Choroid plexus epithelial cell (primary cell): ENCODE data around the gene TPRA1.

ENCODE experiments used
- DNase-seq: peaks from one replicate; pipeline ENCODE4 v3.0.0-alpha.2; 2010; ENCODE audit warnings: low read depth
- H3K4me3 ChIP-seq: 2 replicates; pipeline ENCODE4 v1.5.1; 2011; ENCODE audit warnings: low read depth, mild to moderate bottlenecking, control low read depth, low read length, moderate library complexity
- TF ChIP-seq, protein P1 (sequence below): conservative IDR thresholded peaks from 2 replicates; pipeline ENCODE4 v1.5.1; 2011; ENCODE audit warnings: low read depth, mild to moderate bottlenecking, control low read depth, inconsistent platforms, low read length, moderate library complexity

Gene TPRA1

DNA sequence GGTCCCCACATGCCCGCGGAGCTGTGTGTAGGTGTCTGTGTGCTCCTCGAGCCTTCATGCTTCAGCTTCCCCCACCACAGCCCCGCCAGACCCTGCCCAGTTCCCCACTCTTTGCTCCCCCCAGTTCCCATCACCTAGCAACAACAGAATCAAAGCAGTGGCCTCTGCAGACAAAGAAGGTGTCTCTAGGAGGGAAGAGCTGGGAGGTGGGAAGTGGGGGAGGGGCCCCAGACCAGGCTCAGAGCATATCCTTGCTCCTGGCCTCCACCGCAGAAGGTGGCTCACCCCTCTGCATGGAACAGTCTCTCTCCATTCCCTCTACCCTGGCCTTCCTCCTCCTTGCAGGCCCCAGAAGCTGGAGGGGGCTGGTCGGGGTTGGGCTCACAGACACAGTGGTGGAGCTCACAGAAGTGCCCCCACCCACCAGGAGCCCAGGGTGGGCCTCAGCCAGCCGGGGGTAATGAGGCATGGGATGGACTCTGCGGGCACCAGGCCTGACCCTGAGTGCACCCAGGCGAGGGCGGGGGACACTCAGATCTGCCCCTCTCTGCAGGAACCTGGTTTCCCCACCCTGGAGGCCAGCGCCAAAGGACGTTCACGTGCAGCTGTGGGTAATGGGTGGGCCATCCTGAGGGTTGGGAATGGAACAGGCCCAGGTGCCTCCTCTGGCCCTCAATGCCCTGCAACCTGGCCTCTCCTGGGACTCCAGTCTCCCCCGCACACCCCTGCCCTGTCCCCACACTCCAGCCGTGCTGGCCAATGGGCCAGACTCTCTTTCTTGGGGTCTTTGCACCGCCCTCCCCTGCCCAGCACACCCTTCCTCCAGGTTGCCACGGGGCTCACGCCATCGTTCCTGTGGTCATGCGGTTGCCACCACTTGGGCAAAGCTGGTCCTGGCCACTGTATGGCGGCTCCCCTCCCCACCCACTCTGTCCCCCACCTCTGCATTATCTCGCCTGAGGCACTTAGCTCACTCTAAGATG lies 53.4 kb downstream of the TPRA1 start:
- DNase-seq = no peak
- no peak overlapping the region for H3K4me3 ChIP-seq
- TF ChIP-seq, protein P1, sequence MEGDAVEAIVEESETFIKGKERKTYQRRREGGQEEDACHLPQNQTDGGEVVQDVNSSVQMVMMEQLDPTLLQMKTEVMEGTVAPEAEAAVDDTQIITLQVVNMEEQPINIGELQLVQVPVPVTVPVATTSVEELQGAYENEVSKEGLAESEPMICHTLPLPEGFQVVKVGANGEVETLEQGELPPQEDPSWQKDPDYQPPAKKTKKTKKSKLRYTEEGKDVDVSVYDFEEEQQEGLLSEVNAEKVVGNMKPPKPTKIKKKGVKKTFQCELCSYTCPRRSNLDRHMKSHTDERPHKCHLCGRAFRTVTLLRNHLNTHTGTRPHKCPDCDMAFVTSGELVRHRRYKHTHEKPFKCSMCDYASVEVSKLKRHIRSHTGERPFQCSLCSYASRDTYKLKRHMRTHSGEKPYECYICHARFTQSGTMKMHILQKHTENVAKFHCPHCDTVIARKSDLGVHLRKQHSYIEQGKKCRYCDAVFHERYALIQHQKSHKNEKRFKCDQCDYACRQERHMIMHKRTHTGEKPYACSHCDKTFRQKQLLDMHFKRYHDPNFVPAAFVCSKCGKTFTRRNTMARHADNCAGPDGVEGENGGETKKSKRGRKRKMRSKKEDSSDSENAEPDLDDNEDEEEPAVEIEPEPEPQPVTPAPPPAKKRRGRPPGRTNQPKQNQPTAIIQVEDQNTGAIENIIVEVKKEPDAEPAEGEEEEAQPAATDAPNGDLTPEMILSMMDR = no peak

DNA sequence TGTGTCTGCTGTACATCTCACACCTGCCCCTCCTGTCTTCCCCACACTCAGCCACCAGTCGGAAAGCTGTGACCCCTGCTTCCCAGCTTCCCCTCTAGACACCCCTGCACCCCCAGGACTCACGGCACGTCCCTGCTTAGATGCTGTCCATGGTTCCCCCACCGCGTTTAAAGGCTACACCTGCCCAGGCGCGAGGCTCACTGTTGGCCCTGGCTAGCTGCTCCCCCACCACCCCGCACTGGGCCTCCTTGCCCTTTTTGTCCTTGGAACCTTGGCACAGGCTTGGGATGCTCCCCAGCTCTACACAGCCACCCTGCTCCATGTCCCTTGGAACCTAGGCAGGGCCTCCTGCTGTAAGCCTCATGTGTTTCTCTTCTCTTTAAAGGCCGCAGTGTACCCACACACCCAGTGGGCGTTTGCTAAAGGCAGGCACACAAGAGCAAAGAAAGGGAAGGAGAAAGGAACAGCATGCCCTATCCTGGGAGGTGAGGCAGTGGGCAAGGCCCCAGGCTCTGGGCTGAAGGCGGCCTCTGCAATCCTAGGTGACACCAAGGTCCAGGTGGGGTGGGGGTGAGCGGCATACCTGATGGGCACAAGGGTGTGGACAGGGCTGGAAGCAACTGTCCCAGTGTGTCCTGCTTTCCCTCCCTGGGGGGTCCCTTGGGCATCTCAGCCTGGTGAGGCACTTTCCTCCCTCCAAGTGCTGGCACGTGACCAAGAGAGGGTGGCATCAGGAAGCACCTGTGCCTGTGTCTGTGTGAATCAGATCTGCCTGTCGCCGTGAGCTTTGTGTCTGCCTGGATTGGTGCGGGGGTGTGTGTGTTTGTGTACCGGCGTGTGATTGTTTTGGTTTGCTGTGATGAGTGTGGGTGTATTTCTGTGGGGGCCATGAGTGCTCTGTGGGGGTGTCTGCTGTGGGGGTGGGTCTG lies 54.4 kb downstream of the TPRA1 start:
- DNase-seq = no peak
- TF ChIP-seq, protein P1 = no peak
- no peak overlapping the region for H3K4me3 ChIP-seq

DNA sequence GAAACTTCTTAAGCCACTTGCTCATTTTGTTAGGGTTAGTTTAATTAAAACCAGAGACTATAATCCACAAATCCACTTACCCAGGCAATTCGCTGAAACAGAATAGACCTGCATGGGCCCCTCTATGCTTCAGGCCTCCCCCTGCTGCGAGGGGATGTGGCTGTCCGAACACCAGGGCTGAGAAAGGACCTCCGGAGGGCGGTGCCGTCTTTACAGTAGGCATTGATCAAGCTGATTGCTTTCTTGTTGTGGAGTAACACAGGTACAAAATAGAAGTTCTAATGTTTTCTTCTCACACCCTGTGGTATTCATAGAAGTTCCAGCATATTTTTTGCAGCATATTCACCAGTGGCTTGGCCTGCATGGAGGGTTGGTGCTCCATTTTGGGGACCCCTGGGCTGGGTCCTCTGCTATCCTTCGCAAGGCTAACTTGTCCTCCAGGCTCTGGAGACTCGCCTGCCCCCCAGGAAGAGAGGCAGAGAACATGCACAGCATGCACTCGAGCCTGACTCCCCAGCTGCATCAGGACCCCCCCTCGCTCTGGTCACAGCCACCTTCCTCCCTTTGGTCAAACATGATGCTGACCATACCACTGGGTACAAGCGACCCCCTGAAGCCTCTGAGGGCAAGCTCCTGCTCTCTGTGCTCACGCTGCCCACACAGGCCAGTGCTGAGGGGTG lies 55.3 kb downstream of the TPRA1 start:
- no peak overlapping the region for H3K4me3 ChIP-seq
- no peak for DNase-seq
- TF ChIP-seq, protein P1 = no peak

DNA sequence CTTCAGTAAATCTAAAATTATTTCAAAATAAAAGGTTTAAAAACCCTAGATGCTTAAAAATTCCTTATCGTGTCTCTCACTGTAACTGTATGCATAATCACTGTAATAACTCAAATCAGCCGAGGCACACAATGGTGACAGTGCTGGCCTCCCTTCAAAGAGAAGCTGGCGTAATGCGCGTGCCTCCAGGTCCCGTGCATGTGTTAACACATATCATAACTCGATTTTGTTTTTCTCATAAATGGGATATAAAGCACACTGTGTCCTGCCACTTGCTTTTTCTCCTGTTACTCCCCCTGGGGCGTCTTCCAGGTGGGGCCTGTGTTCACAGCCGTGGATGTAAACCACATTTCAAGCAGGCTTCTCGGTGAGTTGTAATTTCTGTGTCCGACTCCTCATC lies 56.0 kb downstream of the TPRA1 start:
- TF ChIP-seq, protein P1 = no peak
- no peak overlapping the region for H3K4me3 ChIP-seq
- no peak for DNase-seq

DNA sequence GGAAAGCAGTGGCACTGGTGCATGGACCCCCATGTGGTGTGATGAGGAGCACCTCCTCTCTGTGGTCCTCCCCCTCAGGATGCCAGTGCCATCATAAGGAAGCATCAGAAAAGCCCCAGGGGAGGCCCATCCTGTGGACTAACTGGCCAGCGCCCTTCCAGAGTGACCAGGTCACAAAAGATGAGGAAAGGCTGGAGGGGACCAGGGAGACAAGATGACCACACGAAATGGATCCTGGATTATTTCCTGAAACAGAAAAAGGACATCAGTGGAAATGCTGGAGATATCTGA lies 56.4 kb downstream of the TPRA1 start:
- TF ChIP-seq, protein P1 = no peak

DNA sequence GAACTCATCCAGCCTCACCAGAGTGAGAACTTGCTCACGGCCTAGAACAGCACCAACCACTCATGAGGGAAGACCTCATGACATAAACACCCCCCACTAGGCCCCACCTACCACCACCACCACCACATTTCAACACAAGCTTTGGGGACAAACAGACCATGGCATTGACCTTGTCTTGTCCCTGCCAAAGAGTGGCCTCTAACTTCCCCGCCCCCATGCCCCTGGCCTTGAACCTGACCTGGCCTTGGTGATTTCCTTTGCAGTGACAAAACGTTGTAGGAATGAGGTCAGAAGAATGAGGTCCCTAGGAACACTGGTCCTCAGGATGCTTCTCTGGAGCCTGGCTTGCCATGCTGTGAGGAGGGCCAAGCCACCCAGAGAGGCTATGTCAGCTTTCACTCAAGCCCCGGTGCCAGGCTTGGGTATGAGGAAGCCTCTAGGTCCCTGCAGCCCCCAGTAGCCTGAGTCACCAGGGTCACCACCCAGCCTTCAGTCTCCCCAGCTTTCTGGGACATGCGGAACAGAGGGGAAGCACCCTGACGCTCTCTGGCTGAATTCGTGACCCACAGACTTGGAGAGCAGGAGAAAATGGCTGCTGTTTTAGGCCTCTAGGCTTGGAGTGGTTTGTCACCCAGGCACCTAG lies 57.9 kb downstream of the TPRA1 start:
- no peak overlapping the region for H3K4me3 ChIP-seq
- TF ChIP-seq, protein P1 = no peak
- no peak for DNase-seq

More for the DNA sequence above, 56.4 kb downstream of the TPRA1 start:
- H3K4me3 ChIP-seq = no peak overlapping the region
- DNase-seq = no peak
